ENCODE results near the gene ATG4D.

DNA sequence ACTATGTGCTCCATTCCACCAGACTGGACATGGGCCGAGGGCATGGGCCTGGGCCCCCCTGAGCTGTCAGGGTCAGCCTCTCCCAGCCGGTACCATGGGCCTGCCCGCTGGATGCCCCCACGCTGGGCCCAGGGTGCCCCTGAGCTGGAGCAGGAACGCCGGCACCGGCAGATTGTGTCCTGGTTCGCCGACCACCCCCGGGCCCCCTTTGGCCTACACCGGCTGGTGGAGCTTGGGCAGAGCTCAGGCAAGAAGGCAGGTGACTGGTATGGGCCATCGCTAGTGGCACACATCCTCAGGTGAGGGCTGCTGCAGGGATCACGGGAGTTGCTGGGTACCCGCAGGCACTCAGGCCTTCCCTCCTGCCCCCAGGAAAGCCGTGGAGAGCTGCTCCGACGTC lies 3.1 kb downstream of the ATG4D start:
- TF ChIP-seq, protein P1, sequence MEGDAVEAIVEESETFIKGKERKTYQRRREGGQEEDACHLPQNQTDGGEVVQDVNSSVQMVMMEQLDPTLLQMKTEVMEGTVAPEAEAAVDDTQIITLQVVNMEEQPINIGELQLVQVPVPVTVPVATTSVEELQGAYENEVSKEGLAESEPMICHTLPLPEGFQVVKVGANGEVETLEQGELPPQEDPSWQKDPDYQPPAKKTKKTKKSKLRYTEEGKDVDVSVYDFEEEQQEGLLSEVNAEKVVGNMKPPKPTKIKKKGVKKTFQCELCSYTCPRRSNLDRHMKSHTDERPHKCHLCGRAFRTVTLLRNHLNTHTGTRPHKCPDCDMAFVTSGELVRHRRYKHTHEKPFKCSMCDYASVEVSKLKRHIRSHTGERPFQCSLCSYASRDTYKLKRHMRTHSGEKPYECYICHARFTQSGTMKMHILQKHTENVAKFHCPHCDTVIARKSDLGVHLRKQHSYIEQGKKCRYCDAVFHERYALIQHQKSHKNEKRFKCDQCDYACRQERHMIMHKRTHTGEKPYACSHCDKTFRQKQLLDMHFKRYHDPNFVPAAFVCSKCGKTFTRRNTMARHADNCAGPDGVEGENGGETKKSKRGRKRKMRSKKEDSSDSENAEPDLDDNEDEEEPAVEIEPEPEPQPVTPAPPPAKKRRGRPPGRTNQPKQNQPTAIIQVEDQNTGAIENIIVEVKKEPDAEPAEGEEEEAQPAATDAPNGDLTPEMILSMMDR (IDR thresholded peaks at IDR 0.05): no peak
- TF ChIP-seq POLR2A (IDR thresholded peaks at IDR 0.05) (no peak), EP300 (IDR thresholded peaks at IDR 0.05) (no peak)

Data from sigmoid colon (tissue), 4 donors.